ENCODE results near the gene KRTAP4-6.
"Not testable (repeated sequence)": the region's sequence is repeated elsewhere in the genome, so short reads cannot be mapped to it uniquely, and the experiment has no call there.

The KRTAP4-6 gene

DNA sequence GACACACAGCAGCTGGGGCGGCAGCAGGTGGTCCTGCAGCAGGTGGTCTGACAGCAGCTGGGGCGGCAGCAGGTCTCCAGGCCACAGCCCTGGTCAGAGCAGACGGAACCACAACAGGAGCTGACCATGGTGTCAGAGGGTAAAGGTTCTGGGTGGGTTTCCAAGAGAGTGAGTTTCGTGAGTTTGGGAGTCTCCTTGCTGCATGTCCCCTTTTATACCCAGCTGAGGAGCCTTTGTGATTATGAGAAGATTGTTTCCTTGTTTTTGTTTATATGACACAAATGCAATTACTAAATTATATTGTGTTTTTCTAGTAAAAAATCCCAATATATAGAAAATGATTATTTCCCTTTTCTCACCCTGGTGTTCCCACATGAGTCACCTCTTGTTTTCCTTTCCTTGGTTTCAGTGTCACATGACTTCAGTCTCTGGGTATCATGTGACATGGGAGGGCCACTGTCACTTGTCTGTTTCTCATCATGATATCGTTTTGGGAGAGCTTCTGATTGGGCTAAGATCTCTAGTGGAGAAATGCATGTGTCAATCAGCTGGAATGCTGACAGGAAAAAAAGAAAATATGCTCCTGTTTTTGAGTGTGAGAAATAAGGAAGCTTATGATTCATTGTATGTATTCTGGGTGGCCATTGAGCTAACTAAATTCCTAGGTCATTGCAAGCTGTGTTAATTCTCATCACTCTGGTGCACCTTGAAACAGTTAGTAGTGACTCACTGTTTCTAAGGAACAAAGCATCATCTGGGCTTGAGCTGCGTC is at the start of gene KRTAP4-6:
Gene KRTAP4-6, minus strand, starts transcription at position 185 of the 772 bp plus-strand sequence. Its CDS starts 57 bp downstream, at position 128.
- CTCF ChIA-PET: interaction anchor here (0.6 to 0.8 kb wide), 2 partner anchors 159 to 264 kb away, joined by 3 to 4 read pairs; no protein-coding TSS in a partner anchor

DNA sequence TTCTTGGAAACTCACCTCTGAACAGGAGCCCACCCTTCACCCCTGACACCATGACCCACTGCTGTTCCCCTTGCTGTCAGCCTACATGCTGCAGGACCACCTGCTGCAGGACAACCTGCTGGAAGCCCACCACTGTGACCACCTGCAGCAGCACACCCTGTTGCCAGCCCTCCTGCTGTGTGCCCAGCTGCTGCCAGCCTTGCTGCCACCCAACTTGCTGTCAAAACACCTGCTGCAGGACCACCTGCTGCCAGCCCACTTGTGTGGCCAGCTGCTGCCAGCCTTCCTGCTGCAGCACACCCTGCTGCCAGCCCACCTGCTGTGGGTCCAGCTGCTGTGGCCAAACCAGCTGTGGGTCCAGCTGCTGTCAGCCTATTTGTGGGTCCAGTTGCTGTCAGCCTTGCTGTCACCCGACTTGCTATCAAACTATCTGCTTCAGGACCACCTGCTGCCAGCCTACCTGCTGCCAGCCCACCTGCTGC is 49.5 kb upstream of the KRTAP4-6 start, which contains the start of gene KRTAP9-1:
Gene KRTAP9-1, plus strand, starts transcription at position 51 of the 482 bp plus-strand sequence. Its CDS starts 0 bp downstream, at position 51.
- POLR2A ChIA-PET (ENCODE audit: low non-redundant PET); H3K27ac ChIP-seq; DNase-seq (ENCODE audit: low spot score): not testable (repeated sequence)
- CTCF ChIA-PET: interaction anchor here (0.7 kb wide), 1 partner anchor 306 kb away, joined by 5 read pairs; no protein-coding TSS in a partner anchor

More for the DNA sequence above, at the start of gene KRTAP4-6:
- POLR2A ChIA-PET (ENCODE audit: low non-redundant PET): no interaction called here
- TF ChIP-seq, protein P1, sequence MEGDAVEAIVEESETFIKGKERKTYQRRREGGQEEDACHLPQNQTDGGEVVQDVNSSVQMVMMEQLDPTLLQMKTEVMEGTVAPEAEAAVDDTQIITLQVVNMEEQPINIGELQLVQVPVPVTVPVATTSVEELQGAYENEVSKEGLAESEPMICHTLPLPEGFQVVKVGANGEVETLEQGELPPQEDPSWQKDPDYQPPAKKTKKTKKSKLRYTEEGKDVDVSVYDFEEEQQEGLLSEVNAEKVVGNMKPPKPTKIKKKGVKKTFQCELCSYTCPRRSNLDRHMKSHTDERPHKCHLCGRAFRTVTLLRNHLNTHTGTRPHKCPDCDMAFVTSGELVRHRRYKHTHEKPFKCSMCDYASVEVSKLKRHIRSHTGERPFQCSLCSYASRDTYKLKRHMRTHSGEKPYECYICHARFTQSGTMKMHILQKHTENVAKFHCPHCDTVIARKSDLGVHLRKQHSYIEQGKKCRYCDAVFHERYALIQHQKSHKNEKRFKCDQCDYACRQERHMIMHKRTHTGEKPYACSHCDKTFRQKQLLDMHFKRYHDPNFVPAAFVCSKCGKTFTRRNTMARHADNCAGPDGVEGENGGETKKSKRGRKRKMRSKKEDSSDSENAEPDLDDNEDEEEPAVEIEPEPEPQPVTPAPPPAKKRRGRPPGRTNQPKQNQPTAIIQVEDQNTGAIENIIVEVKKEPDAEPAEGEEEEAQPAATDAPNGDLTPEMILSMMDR (conservative IDR thresholded peaks at IDR 0.05; ENCODE audit: low read depth): no peak
- peak; percentile 74 for DNase-seq (ENCODE audit: low spot score)
- peak within 1 kb of the TSS; percentile 48; the same call in 1 of the 2 replicates for H3K27ac ChIP-seq

DNA sequence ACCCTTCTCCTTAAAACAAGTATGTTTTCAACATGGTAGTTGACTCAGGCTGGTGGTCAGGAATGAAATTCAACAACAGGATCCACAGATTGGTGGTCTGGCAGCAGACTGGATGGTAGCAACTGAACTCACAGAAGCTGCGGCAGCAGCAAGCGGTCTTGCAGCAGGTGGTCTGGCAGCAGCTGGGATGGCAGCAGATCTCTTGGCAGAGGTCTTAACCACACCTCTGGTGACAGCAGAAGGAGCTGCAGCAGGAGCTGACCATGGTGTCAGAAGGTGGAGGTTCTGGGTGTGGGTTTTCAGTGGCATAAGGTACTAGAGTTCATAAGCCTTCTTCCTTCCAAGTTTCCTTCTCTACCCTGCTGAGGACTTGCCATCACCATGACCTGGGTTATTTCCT is 46.5 kb upstream of the KRTAP4-6 start:
- ChIA-PET POLR2A (ENCODE audit: low non-redundant PET) (no interaction called here), CTCF (no interaction called here)
- DNase-seq (ENCODE audit: low spot score): no peak
- H3K27ac ChIP-seq: no peak overlapping the region
- TF ChIP-seq, protein P1 (conservative IDR thresholded peaks at IDR 0.05; ENCODE audit: low read depth): no peak

DNA sequence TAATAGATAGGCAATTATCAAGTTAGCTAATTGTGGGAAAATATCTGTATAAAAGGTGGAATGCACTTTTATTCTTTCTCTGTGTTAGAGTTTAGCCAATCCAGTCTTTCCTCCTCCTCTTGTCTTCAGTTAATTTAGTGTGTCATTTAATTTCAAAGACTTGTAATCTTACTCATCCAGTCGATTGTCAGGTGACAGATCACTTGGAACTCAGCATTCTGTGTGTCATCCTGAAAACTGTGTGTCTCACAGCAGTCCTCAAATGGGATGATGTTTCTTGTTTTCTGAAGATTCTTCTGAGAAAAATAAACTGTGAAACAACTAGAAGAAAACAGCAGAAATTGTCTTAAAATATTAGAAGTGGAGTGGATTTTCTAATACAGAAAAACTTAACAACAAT is 44.7 kb upstream of the KRTAP4-6 start:
- CTCF ChIA-PET: interaction anchor here (0.6 to 1.0 kb wide), 2 partner anchors 11 to 175 kb away, joined by 3 read pairs; no protein-coding TSS in a partner anchor
- TF ChIP-seq, protein P1 (conservative IDR thresholded peaks at IDR 0.05; ENCODE audit: low read depth): no peak
- POLR2A ChIA-PET (ENCODE audit: low non-redundant PET): no interaction called here
- DNase-seq (ENCODE audit: low spot score): no peak
- no peak overlapping the region for H3K27ac ChIP-seq

DNA sequence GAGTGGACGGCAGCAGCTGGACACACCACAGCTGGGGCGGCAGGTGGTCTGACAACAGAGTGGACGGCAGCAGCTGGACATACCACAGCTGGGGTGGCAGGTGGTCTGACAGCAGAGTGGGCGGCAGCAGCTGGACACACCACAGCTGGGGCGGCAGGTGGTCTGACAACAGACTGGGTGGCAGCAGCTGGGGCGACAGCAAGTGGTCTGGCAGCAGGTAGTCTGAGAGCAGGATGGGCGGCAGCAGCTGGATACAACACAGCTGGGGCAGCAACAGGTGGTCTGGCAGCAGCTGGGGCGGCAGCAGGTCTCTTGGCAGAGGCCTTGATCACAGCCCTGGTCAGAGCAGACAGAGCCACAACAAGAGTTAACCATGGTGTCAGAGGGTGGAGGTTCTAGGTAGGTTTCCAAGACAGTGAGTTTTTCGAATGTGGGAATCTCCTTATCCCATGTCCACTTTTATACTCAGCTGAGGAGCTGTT is 44.2 kb upstream of the KRTAP4-6 start, which contains the start of gene KRTAP4-1:
Gene KRTAP4-1, minus strand, starts transcription at position 432 of the 482 bp plus-strand sequence. Its CDS starts 57 bp downstream, at position 375.
- no peak within 1 kb of the TSS for H3K27ac ChIP-seq
- POLR2A ChIA-PET (ENCODE audit: low non-redundant PET): no interaction called here
- DNase-seq (ENCODE audit: low spot score): no peak
- CTCF ChIA-PET: interaction anchor here (1.0 kb wide), 1 partner anchor 175 kb away, joined by 3 read pairs; no protein-coding TSS in a partner anchor
- TF ChIP-seq, protein P1 (conservative IDR thresholded peaks at IDR 0.05; ENCODE audit: low read depth): no peak

DNA sequence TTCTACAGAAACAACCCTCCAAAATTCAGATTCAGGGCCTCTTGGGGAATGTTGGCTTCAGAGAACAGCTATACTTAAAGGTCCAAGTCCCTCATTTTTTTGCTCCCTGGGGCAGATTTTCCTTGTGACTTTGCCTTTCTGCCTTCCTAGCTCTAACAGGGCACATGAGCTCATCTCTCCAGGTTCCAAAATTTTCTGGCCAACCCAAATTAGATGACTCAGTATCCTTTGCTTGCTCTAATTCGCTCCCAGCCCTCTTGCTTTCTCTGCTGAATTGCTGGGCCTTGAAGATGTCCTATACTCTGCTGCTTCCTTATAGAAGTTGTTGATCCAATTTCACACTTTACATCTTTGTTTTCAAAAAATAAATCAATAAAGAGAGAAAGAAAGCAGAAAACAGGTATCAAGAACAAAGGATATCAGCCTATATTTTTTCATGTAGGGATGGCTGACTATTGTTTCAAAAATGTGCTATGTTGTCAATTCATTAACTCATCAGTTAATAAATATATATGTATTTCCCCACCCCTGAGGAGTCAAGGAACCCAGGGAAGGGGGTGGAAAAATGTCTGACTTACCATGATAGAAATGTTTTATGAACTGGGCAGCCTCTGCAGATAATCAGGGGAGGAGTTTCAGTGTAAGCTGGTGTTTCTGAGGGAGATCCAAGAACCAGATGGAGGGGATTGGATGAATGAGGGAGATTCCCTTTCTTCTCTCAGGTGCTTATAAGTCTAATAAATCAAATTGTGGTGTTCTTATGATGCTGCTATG is 38.7 kb upstream of the KRTAP4-6 start:
- no peak for DNase-seq (ENCODE audit: low spot score)
- ChIA-PET CTCF (no interaction called here), POLR2A (ENCODE audit: low non-redundant PET) (no interaction called here)
- TF ChIP-seq, protein P1 (conservative IDR thresholded peaks at IDR 0.05; ENCODE audit: low read depth): no peak
- no peak overlapping the region for H3K27ac ChIP-seq

All from RWPE1 (cell line).